ENCODE measurements around the gene LHFPL4. TPM values are rescaled to one million over a fixed set of nuclear protein-coding genes. Genes with fewer than 3 reads are reported as not detected.
A peak's percentile ranks its signal among the peaks of the same experiment; 100 is the strongest.

The LHFPL4 gene
- total and polyA plus RNA-seq, 9 of the 15 experiments (the other 6 are each of a cell fraction or from before 2014, with no cell fraction given): not detected

DNA sequence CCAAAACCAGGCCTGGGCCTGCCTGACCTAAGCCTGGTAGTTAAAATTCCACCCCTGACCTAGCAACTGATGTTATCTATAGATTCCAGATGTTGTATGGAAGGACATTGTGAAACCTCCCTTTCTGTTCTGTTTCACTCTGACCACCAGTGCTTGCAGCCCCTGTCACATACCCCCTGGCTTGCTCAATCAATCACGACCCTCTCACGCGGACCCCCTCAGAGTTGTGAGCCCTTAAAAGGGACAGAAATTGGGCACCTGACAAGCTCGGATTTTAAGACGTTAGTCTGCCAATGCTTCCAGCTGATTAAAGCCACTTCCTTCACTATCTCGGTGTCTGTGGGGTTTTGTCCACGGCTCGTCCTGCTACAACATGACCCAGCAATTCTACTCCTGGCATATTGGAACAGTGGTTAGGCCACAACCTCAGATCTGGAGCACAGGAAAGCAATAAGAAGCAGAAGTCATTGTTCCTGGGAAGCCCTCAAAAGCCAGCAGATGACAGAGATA is 36.7 kb upstream of the LHFPL4 start (continued):
- TF ChIP-seq, protein P1, sequence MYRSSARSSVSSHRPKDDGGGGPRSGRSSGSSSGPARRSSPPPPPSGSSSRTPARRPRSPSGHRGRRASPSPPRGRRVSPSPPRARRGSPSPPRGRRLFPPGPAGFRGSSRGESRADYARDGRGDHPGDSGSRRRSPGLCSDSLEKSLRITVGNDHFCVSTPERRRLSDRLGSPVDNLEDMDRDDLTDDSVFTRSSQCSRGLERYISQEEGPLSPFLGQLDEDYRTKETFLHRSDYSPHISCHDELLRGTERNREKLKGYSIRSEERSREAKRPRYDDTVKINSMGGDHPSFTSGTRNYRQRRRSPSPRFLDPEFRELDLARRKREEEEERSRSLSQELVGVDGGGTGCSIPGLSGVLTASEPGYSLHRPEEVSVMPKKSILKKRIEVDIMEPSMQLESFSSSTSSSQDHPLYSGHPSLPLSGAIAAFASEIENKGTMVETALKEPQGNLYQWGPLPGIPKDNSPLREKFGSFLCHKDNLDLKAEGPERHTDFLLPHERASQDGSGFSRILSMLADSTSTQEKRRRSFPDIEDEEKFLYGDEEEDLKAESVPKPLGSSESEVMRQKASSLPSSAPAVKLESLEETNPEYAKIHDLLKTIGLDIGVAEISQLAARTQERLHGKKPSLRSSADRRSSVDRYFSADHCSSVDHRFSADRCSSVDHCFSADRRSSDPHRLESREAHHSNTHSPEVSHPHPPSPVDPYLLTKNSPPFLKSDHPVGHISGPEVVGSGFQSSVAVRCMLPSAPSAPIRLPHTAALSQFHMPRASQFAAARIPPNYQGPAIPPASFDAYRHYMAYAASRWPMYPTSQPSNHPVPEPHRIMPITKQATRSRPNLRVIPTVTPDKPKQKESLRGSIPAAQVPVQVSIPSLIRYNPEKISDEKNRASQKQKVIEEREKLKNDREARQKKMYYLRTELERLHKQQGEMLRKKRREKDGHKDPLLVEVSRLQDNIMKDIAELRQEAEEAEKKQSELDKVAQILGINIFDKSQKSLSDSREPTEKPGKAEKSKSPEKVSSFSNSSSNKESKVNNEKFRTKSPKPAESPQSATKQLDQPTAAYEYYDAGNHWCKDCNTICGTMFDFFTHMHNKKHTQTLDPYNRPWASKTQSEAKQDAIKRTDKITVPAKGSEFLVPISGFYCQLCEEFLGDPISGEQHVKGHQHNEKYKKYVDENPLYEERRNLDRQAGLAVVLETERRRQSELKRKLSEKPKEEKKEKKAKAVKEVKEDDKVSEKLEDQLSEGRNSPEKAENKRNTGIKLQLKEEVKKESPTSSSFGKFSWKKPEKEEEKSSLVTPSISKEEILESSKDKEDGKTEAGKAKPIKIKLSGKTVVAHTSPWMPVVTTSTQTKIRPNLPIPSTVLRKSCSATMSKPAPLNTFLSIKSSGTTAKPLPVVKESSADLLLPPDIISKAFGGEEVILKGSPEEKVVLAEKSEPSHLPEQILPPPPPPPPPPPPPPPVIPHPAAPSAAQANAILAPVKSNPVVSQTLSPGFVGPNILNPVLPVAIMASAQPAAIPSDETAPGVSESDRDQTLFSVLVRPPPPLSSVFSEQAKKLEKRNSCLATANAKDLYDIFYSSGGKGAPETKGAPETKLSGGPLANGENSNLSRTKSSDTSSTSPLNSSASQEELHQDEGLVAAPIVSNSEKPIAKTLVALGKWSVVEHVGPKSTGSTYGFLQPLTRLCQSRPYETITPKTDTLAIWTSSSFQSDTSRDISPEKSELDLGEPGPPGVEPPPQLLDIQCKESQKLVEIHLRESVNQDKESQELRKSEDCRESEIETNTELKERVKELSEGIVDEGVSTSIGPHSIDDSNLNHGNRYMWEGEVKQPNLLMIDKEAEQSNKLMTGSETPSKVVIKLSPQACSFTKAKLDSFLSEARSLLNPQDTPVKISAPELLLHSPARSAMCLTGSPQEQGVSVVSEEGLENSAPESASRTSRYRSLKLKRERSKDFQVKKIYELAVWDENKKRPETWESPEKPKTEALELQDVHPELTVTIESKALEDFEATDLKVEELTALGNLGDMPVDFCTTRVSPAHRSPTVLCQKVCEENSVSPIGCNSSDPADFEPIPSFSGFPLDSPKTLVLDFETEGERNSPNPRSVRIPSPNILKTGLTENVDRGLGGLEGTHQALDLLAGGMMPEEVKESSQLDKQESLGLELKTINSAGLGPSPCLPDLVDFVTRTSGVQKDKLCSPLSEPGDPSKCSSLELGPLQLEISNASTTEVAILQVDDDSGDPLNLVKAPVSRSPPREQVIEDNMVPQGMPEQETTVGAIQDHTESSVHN (IDR thresholded peaks at IDR 0.05; ENCODE audit: borderline replicate concordance in 1 of 2, low read depth in 1 of 2): peak in 1 of 2 experiments; percentile 58; a peak in 1 of 4 replicates
- TF ChIP-seq ESRRA (IDR thresholded peaks at IDR 0.05; ENCODE audit: borderline replicate concordance, low read depth) (peak; percentile 58; the same call in 1 of the 2 replicates), TRIM24 (IDR thresholded peaks at IDR 0.05) (peak in 1 of 2 experiments; percentile 33; a peak in 1 of 4 replicates), ETV1 (tag; conservative IDR thresholded peaks at IDR 0.05; ENCODE audit: low read depth) (peak; percentile 53; the same call in 1 of the 2 replicates), KLF16 (IDR thresholded peaks at IDR 0.05) (peak; percentile 25; the same call in 1 of the 2 replicates), SOX6 (IDR thresholded peaks at IDR 0.05) (peak; percentile 84; the same call in 1 of the 2 replicates), RNF2 (IDR thresholded peaks at IDR 0.05) (0 out of 2 replicates have a peak, but pooled peaks have one; percentile 36), ZNF764 (CRISPR knock-in tag; IDR thresholded peaks at IDR 0.05; ENCODE audit: low read depth) (no peak)
- TF ChIP-seq, protein P2, sequence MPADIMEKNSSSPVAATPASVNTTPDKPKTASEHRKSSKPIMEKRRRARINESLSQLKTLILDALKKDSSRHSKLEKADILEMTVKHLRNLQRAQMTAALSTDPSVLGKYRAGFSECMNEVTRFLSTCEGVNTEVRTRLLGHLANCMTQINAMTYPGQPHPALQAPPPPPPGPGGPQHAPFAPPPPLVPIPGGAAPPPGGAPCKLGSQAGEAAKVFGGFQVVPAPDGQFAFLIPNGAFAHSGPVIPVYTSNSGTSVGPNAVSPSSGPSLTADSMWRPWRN (IDR thresholded peaks at IDR 0.05; ENCODE audit: low read depth): peak; percentile 51
- TF ChIP-seq, protein P3, sequence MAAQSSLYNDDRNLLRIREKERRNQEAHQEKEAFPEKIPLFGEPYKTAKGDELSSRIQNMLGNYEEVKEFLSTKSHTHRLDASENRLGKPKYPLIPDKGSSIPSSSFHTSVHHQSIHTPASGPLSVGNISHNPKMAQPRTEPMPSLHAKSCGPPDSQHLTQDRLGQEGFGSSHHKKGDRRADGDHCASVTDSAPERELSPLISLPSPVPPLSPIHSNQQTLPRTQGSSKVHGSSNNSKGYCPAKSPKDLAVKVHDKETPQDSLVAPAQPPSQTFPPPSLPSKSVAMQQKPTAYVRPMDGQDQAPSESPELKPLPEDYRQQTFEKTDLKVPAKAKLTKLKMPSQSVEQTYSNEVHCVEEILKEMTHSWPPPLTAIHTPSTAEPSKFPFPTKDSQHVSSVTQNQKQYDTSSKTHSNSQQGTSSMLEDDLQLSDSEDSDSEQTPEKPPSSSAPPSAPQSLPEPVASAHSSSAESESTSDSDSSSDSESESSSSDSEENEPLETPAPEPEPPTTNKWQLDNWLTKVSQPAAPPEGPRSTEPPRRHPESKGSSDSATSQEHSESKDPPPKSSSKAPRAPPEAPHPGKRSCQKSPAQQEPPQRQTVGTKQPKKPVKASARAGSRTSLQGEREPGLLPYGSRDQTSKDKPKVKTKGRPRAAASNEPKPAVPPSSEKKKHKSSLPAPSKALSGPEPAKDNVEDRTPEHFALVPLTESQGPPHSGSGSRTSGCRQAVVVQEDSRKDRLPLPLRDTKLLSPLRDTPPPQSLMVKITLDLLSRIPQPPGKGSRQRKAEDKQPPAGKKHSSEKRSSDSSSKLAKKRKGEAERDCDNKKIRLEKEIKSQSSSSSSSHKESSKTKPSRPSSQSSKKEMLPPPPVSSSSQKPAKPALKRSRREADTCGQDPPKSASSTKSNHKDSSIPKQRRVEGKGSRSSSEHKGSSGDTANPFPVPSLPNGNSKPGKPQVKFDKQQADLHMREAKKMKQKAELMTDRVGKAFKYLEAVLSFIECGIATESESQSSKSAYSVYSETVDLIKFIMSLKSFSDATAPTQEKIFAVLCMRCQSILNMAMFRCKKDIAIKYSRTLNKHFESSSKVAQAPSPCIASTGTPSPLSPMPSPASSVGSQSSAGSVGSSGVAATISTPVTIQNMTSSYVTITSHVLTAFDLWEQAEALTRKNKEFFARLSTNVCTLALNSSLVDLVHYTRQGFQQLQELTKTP (IDR thresholded peaks at IDR 0.05; ENCODE audit: low read depth in 1 of 2, partially characterized antibody in 2 of 2): peak in 1 of 2 experiments; percentile 46
- TF ChIP-seq, protein P4, sequence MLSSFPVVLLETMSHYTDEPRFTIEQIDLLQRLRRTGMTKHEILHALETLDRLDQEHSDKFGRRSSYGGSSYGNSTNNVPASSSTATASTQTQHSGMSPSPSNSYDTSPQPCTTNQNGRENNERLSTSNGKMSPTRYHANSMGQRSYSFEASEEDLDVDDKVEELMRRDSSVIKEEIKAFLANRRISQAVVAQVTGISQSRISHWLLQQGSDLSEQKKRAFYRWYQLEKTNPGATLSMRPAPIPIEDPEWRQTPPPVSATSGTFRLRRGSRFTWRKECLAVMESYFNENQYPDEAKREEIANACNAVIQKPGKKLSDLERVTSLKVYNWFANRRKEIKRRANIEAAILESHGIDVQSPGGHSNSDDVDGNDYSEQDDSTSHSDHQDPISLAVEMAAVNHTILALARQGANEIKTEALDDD (IDR thresholded peaks at IDR 0.05): peak; percentile 37; the same call in 1 of the 2 replicates

All from K562 (cell line).